ENCODE measurements around the gene THOP1.
"Not testable (repeated sequence)": the region's sequence is repeated elsewhere in the genome, so short reads cannot be mapped to it uniquely, and the experiment has no call there.

Gene THOP1

GRCh38 chr19:2817237-2817829 is 32.0 kb downstream of the THOP1 start:
- not testable (repeated sequence) for DNase-seq

- peak; percentile 99 for DNase-seq
Measured at GRCh38 chr19:2819540-2820111, 34.3 kb downstream of the THOP1 start, which contains the start of gene ZNF554. Gene ZNF554, plus strand, starts transcription at chr19:2819868. Its CDS starts 204 bp downstream, at chr19:2820072.

- no peak for DNase-seq
Measured at GRCh38 chr19:2820112-2820702, 34.9 kb downstream of the THOP1 start.

- no peak for DNase-seq
Measured at GRCh38 chr19:2822846-2823245, 37.5 kb downstream of the THOP1 start.

GRCh38 chr19:2823646-2824045 is 38.3 kb downstream of the THOP1 start:
- DNase-seq: no peak

- no peak for DNase-seq
Measured at GRCh38 chr19:2824129-2824528, 38.8 kb downstream of the THOP1 start.

GRCh38 chr19:2827022-2827421 is 41.7 kb downstream of the THOP1 start:
- DNase-seq: no peak

GRCh38 chr19:2827840-2828489 is 42.7 kb downstream of the THOP1 start:
- no peak for DNase-seq

- DNase-seq: no peak
Measured at GRCh38 chr19:2834294-2834871, 49.1 kb downstream of the THOP1 start.

GRCh38 chr19:2837430-2837829 is 52.1 kb downstream of the THOP1 start:
- DNase-seq: no peak

GRCh38 chr19:2840794-2841791 is 55.8 kb downstream of the THOP1 start, which contains the start of gene ZNF555:
Gene ZNF555, plus strand, starts transcription at chr19:2841475. Its CDS starts 98 bp downstream, at chr19:2841573.
- DNase-seq: peak; percentile 99

- DNase-seq: no peak
Measured at GRCh38 chr19:2841855-2842574, 56.7 kb downstream of the THOP1 start.

GRCh38 chr19:2845107-2845506 is 59.8 kb downstream of the THOP1 start:
- no peak for DNase-seq

- no peak for DNase-seq
Measured at GRCh38 chr19:2846180-2846894, 61.0 kb downstream of the THOP1 start.

- no peak for DNase-seq
Measured at GRCh38 chr19:2847507-2847906, 62.2 kb downstream of the THOP1 start.

- DNase-seq: no peak
Measured at GRCh38 chr19:2848616-2849015, 63.3 kb downstream of the THOP1 start.

GRCh38 chr19:2850256-2850925 is 65.1 kb downstream of the THOP1 start:
- DNase-seq: no peak

- DNase-seq: no peak
Measured at GRCh38 chr19:2852598-2852997, 67.3 kb downstream of the THOP1 start.

- DNase-seq: no peak
Measured at GRCh38 chr19:2853015-2853606, 67.8 kb downstream of the THOP1 start.

GRCh38 chr19:2854849-2855248 is 69.5 kb downstream of the THOP1 start:
- no peak for DNase-seq
